Neural cell (in vitro differentiated cells): ENCODE data around the gene NRG3.

ENCODE experiments used
- POLR2AphosphoS5 ChIP-seq: IDR thresholded peaks from 2 replicates; pipeline ENCODE4 v1.6.1; 2012
- TF ChIP-seq, protein P1 (sequence below): fragments of 450-650 bp; IDR thresholded peaks from 2 replicates; pipeline ENCODE4 v1.5.1; 2014; ENCODE audit warnings: antibody characterized with exemption, mild to moderate bottlenecking, moderate library complexity; ENCODE audit not compliant: poor library complexity, severe bottlenecking

DNA sequence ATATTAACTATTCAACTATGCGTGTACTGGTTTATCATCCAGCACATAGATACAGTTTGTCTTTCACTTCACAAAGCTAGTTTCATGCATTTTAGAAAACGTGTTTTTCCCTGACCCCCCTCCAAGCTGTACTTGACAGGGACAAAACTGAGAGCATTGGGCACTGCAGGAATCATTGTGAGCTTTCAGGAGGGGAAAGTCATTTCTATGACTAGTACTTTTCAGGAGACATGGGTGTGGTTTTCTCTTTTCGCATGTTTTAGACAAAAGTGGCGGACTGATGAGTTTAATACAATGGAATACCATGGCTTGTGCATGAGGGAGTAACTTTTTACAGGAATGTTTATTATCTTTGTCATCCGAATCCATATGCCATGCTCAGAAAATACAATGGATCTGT is 42.7 kb downstream of the NRG3 start:
- TF ChIP-seq, protein P1, sequence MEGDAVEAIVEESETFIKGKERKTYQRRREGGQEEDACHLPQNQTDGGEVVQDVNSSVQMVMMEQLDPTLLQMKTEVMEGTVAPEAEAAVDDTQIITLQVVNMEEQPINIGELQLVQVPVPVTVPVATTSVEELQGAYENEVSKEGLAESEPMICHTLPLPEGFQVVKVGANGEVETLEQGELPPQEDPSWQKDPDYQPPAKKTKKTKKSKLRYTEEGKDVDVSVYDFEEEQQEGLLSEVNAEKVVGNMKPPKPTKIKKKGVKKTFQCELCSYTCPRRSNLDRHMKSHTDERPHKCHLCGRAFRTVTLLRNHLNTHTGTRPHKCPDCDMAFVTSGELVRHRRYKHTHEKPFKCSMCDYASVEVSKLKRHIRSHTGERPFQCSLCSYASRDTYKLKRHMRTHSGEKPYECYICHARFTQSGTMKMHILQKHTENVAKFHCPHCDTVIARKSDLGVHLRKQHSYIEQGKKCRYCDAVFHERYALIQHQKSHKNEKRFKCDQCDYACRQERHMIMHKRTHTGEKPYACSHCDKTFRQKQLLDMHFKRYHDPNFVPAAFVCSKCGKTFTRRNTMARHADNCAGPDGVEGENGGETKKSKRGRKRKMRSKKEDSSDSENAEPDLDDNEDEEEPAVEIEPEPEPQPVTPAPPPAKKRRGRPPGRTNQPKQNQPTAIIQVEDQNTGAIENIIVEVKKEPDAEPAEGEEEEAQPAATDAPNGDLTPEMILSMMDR: no peak
- TF ChIP-seq POLR2AphosphoS5: no peak
